Measurements from ENCODE around the gene TRPM3.

The TRPM3 gene

GRCh38 chr9:70580606-70581195 lies 540.7 kb downstream of the TRPM3 start:
- no peak for DNase-seq (ENCODE audit: low read depth in 3 of 3)

GRCh38 chr9:70579686-70580085 lies 541.7 kb downstream of the TRPM3 start:
- DNase-seq (ENCODE audit: low read depth in 3 of 3), result no peak

- DNase-seq (ENCODE audit: low read depth in 3 of 3), result no peak
Observed at GRCh38 chr9:70578720-70579119, 542.7 kb downstream of the TRPM3 start.

DNA sequence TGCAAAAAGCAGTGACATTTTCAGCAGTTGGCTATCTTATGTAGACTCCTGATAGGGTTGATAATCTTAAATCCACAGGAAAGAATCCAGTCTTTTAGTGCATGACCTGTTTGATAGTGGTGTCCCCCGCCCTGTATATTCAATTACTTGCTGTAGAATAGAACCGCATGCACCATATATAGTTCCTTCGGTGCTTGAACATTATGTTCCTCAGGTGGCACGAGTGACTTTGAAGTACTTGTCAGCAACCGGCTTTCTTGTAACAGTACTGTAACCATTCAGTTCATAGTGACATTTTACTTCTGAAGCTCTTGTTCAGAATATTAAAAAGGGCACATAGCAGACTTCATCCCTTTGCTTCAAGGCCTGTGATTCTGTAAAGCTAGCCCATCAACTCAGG lies 543.8 kb downstream of the TRPM3 start:
- DNase-seq (ENCODE audit: low read depth in 3 of 3), result no peak

- DNase-seq (ENCODE audit: low read depth in 3 of 3), result no peak
Observed at GRCh38 chr9:70576116-70576515, 545.3 kb downstream of the TRPM3 start.

DNA sequence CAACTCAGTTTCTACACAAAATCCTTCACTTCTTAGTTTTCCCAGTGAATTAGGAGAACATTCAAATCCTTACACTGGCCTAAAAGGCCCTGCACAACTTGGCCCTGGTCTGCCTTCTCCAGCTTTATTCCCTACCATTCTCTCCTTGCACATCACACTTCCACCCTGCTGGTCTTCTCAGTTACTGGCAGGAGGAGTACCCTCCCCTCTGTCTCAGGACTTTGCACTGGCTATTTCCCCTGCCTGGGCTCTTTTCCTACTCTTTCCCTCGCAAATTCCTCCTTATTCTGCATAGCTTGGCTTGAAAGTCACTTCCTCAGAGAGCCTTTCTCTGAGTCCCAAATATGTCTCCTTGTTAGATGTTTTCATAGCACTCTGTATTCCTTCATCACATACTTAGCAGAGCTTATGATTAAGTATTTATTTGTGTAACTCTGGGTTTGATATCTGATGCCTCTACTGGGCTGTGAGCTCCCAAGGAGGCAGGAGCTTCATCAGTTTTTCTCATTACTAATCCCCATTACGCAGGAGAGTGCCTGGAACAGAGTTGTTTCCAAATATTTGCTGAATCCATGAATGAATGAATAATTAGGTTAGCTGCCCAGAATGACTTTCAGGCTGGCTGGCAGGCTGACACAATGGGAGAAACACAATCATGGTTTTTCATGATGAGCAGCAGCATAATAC lies 547.1 kb downstream of the TRPM3 start:
- no peak for DNase-seq (ENCODE audit: low read depth in 3 of 3)

- DNase-seq (ENCODE audit: low read depth in 3 of 3), result no peak
Observed at GRCh38 chr9:70573308-70573707, 548.1 kb downstream of the TRPM3 start.

DNA sequence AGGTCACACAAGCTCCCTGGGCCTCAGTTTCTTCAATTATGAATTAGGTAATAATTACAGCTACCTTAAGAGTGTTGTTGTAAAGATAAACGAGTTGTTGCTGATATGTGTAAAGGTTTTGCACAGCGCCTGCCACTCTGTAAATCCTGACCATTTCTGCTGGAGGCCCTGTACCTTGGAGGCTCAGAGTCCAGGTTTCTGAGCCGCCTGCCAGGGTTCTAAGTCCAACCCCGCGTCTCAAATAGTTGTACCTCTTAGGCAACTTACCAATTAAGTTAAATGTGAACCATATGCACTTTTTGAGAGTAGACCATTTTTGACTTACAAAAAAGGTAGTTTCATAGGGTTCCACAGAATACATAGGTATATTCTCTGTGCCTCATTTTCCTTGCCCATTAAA lies 550.2 kb downstream of the TRPM3 start:
- no peak for DNase-seq (ENCODE audit: low read depth in 3 of 3)

- DNase-seq (ENCODE audit: low read depth in 3 of 3), result no peak
Observed at GRCh38 chr9:70569791-70570190, 551.6 kb downstream of the TRPM3 start.

DNA sequence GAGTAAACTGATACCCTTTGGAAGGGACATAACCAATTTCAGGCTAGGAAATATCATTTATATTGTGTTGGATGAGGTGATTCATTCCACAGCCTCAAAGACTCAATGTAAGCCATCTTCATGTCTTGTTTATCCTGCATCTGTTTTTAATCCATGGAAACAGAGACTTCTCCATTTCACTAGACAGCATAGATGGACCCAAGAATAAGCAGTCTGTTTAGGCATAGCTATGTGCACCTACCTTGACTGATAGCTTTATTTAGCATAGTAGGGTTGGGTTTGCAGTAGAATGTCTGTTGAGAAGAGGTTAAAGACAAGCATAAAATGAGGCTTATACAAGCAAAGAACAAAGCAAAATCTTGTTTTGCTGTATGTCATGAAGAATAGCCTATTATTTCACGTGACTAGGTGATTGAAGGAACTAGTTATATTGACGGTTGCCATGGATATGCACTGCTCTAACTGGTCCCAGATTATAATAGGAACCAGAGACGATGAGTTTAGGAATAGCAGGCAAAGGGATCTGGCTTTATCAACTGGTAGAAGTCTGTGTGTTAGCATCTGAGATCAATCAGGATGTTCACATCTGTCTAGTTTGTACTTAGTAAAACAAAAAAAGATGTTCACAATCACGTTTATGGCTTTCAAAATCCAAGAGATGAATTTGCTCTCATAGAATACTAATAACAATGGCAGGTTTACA lies 552.2 kb downstream of the TRPM3 start:
- no peak for DNase-seq (ENCODE audit: low read depth in 3 of 3)

DNA sequence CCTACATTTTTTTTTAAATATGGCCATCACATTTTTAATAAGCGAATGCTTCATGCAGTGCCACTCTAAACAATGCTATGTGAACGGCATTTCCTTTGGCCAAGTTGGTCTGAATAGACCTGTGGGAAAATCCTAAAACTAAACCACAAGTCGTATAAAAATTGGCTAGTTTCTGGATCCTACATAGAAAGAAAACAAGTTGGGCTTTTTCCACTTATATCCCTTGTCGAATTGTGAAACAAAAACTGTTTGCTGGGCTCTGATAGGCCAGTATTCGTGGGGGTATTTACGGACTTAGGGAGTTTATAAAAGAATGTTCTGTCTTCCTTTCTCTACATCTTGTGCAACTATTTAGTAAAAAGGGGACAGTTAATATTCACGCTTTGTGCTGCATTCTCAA lies 553.9 kb downstream of the TRPM3 start:
- no peak for DNase-seq (ENCODE audit: low read depth in 3 of 3)

GRCh38 chr9:70566751-70567150 lies 554.7 kb downstream of the TRPM3 start:
- no peak for DNase-seq (ENCODE audit: low read depth in 3 of 3)

DNA sequence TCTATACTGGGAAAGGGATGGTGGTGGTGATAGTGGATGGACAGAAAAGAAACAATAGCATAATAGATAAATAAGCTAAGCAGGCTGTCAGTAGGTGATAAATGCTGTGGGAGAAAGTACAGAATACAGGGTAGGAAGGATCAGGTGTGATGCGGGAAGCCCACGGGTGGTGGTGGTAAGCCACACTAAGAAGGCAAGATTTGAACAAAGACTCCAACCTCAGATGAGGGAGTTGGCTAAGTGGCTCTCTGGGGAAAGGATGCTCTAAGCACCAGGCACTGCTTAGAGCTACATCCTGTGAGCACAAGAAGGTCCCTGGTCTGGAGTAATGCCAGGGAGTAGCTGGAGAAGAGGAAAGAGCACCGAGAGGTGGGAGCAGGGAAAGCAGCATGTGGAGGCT lies 555.4 kb downstream of the TRPM3 start:
- DNase-seq (ENCODE audit: low read depth in 3 of 3), result no peak

DNA sequence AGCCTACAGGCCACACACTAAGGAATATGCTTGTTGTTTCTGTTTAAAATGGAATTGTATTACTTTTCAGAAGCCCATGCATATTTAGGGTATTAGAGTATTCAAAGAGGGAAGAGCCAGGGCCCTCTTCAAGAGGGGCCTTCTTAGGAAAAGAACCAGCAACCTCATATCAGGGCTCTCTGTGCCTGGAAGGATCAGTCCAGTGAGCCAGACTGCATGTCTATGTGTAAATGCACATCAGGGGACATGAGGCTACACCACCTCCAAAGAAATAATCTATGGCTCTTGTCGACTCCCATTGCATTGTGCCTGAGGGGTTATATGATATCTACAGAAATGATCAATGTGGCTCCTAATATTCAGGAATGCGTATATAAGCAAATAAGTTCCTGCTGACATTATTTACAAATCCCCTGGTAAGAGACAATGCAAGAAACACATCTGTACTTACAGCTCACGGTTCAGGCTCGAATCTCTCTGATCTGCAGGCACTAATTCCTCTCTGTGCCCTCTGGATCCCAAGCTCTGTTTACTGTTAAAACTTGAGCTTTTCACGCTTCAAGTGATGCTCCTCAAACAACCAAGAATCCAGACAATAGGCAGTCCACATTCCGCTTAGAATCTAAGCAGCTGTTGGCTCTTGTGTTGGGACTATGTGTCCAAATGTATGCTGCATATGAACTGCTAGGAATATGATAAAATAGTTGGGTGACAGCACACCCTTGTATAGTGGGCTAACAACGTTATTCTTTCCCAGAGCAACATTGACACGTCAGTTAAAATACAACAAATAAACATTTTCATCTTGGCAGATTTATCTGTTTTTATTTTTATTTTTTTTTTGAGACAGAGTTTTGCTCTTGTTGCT lies 556.7 kb downstream of the TRPM3 start:
- DNase-seq (ENCODE audit: low read depth in 3 of 3), result no peak

DNA sequence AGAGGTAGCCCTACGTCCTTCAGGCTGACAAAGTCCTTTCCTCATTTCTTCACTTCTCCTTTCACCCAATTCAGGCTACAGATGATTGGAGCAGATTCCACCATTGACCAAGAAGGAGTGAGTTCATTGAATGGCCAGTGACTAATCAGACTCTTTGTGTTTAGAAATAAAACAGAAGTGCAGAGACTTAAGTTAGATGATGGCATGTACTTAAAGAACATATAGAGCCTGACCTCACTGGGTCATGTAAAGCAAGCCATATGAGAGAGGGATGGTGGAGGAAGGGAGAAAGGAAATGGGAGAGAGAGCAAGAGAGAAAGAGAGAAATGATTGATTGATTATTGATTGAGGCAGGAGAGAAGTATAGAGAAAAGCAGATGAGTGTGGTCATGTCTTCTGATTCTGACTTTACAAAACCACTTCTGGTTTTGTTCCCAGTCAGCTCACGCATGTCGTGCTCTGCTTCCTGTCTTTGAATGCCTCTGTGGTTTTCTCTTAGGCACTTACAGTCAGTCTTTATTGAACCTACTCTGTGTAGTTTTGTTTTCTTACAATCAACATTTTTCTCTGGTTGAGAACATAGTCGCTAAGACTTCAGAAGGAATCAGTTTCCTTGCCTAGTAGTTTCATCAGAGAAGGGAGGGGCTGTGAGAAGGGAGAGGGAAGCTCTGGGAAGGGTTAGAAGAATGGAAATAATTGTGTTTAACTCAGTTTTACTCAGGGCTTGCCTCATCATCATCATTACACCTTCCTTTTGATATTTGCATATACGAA lies 557.8 kb downstream of the TRPM3 start:
- DNase-seq (ENCODE audit: low read depth in 3 of 3), result no peak

- no peak for DNase-seq (ENCODE audit: low read depth in 3 of 3)
Observed at GRCh38 chr9:70563010-70563409, 558.4 kb downstream of the TRPM3 start.

DNA sequence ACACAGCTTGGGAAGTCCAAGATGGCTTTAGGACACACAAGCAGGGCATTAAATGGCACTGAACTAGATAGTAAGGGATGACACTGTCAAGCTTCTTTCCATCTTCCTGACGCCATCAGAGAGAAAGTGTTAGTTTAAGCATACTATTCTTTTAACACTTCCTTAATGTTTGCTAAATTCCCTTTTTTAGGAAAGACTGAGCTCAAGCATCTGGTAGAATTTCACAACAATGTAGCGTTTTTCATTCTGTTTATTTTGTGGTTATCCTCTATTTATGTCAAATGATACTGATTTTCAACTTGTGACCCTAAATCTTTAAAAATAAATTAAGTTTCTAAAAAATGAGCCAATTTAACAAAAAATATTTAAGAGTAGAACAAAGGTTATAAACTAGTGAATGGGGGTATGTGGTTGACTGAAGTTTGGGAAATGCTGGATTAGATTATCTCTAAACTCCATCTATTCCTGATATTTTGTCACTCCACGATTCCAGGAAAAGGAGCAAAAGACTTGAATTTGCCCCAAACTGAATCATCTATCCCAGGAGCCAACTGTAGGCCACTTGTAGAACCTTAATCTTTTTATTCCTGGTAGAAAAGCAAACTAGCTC lies 559.5 kb downstream of the TRPM3 start:
- no peak for DNase-seq (ENCODE audit: low read depth in 3 of 3)

DNA sequence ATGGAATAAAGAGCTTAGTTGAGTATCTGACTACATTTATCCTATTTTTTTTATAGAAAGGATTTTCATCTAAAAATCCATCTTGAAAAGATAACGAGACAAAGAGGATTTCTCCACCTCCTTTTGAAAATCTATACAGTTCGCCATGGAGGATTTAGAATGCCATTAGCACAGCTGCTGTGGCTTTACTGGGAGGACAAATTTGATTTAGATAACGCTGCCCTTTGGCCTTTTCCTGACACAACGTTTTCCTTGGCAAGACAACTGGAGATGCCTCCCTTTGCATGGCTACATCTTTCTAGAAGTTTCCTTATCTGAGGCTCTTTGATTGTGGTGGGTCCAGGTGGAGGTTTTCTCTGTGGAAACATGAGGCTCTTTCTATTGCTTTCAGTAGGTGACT lies 560.3 kb downstream of the TRPM3 start:
- no peak for DNase-seq (ENCODE audit: low read depth in 3 of 3)

DNA sequence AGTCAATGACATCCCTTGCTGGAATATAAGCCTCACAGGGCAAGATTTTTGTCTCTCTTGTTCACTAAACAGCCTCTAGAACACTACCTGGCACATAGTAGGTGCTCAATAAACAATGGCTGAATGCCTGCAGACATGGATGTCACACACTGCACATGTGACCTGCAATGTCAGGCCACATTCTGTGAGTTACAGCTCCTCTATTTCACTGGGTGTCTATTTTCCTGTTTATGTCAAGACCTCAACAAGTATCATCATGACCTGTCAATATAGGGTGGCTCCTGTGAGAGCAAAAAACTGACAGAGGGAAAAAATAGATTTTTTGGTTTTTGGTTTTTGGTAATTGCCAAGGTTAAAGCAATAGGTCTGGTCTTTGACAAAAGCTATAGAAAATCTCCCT lies 562.3 kb downstream of the TRPM3 start:
- DNase-seq (ENCODE audit: low read depth in 3 of 3), result no peak

GRCh38 chr9:70557661-70558369 lies 563.6 kb downstream of the TRPM3 start:
- no peak for DNase-seq (ENCODE audit: low read depth in 3 of 3)

Measured in stimulated activated CD4-positive, alpha-beta T cell treated with anti-CD3 and anti-CD28 coated beads, TNF-alpha, amount 100 ng/mL, for 4 hours (primary cell).